HepG2 (cell line): Measurements from ENCODE around the gene ID3. TPM values are rescaled to one million over a fixed set of nuclear protein-coding genes. Genes with fewer than 3 reads are reported as not detected.

Experiments
- FOXA1 ChIP-seq, 2 experiments: fragments of 450-650 bp in 1 of 2; sonication (generic) in 1 of 2; formaldehyde crosslinking in 1 of 2; IDR thresholded peaks; 2 replicates each; pipeline versions ENCODE4 v1.4.0 to v1.6.1; 2016 to 2020; ENCODE audit warnings: missing genetic modification reagents in 1 of 2
- GLMP ChIP-seq: sonication (generic); formaldehyde crosslinking; IDR thresholded peaks from 2 replicates; pipeline ENCODE4 v1.9.0; 2021; ENCODE audit warnings: missing genetic modification reagents, mild to moderate bottlenecking, borderline replicate concordance
- IRF1 ChIP-seq: sonication (generic); formaldehyde crosslinking; IDR thresholded peaks from 2 replicates; pipeline ENCODE4 v1.4.0; 2020; ENCODE audit warnings: low read depth, mild to moderate bottlenecking, missing genetic modification reagents
- KDM6A ChIP-seq: IDR thresholded peaks from 2 replicates; pipeline ENCODE4 v1.6.1; 2016; ENCODE audit warnings: low read depth
- KLF15 ChIP-seq: sonication (generic); formaldehyde crosslinking; IDR thresholded peaks from 2 replicates; pipeline ENCODE4 v1.8.1; 2023; ENCODE audit warnings: borderline replicate concordance, mild to moderate bottlenecking, inconsistent platforms, missing genetic modification reagents, mixed read lengths
- KMT2A ChIP-seq: sonication (generic); formaldehyde crosslinking; IDR thresholded peaks from 2 replicates; pipeline ENCODE4 v1.4.0; 2020; ENCODE audit warnings: missing genetic modification reagents
- MAFK ChIP-seq, 2 experiments: IDR thresholded peaks in 1 of 2; conservative IDR thresholded peaks in 1 of 2; 2 replicates each; pipeline ENCODE4 v1.6.1; 2011; ENCODE audit warnings: improper control_type of control experiment in 2 of 2, low read length in 2 of 2
- NFATC3 ChIP-seq: sonication (generic); formaldehyde crosslinking; IDR thresholded peaks from 2 replicates; pipeline ENCODE4 v1.5.1; 2020; ENCODE audit warnings: mild to moderate bottlenecking, missing genetic modification reagents
- NFKB2 ChIP-seq: sonication (generic); formaldehyde crosslinking; IDR thresholded peaks from 2 replicates; pipeline ENCODE4 v1.4.0; 2020; ENCODE audit warnings: missing genetic modification reagents, borderline replicate concordance
- NR3C1 ChIP-seq: sonication (generic); formaldehyde crosslinking; IDR thresholded peaks from 2 replicates; pipeline ENCODE4 v1.4.0; 2020; ENCODE audit warnings: missing genetic modification reagents
- PAX8 ChIP-seq: sonication (generic); formaldehyde crosslinking; IDR thresholded peaks from 2 replicates; pipeline ENCODE4 v1.8.0; 2022; ENCODE audit warnings: mild to moderate bottlenecking, missing genetic modification reagents, borderline replicate concordance
- PLRG1 ChIP-seq: fragments of 450-650 bp; conservative IDR thresholded peaks from 2 replicates; pipeline ENCODE4 v1.6.1; 2016
- RARA ChIP-seq: IDR thresholded peaks from 2 replicates; pipeline ENCODE4 v1.6.1; 2016; ENCODE audit warnings: missing genetic modification reagents, missing compliant biosample characterization
- RFX3 ChIP-seq: IDR thresholded peaks from 2 replicates; pipeline ENCODE4 v1.6.1; 2016; ENCODE audit warnings: missing biosample characterization, missing genetic modification reagents
- SP2 ChIP-seq: sonication (generic); formaldehyde crosslinking; IDR thresholded peaks from 2 replicates; pipeline ENCODE4 v1.5.1; 2020; ENCODE audit warnings: mild to moderate bottlenecking, missing genetic modification reagents
- SRSF1 ChIP-seq: fragments of 200-400 bp; formaldehyde crosslinking; optimal IDR thresholded peaks from 2 replicates; pipeline ENCODE3; 2017; ENCODE audit warnings: mild to moderate bottlenecking, low read depth, low read length, moderate library complexity
- SYNCRIP ChIP-seq: fragments of 200-400 bp; formaldehyde crosslinking; IDR thresholded peaks from 2 replicates; pipeline ENCODE4 v1.6.1; 2018; ENCODE audit warnings: mild to moderate bottlenecking, low read depth, low read length; ENCODE audit not compliant: insufficient read depth
- TBL1XR1 ChIP-seq: fragments of 150-350 bp; IDR thresholded peaks from 2 replicates; pipeline ENCODE4 v1.6.1; 2014; ENCODE audit warnings: borderline replicate concordance, low read length; ENCODE audit not compliant: partially characterized antibody
- TBX2 ChIP-seq: sonication (generic); formaldehyde crosslinking; IDR thresholded peaks from 2 replicates; pipeline ENCODE4 v1.5.0; 2020; ENCODE audit warnings: missing genetic modification reagents, mild to moderate bottlenecking, borderline replicate concordance
- TEAD2 ChIP-seq: sonication (generic); formaldehyde crosslinking; IDR thresholded peaks from 2 replicates; pipeline ENCODE4 v1.9.0; 2021; ENCODE audit warnings: missing genetic modification reagents
- YEATS2 ChIP-seq: sonication (generic); formaldehyde crosslinking; IDR thresholded peaks from 2 replicates; pipeline ENCODE4 v1.4.0; 2020; ENCODE audit warnings: missing genetic modification reagents, borderline replicate concordance
- ZBTB49 ChIP-seq: sonication (generic); formaldehyde crosslinking; IDR thresholded peaks from 2 replicates; pipeline ENCODE4 v1.4.0; 2020; ENCODE audit warnings: missing genetic modification reagents, borderline replicate concordance
- ZNF274 ChIP-seq: sonication (generic); formaldehyde crosslinking; IDR thresholded peaks from 2 replicates; pipeline ENCODE4 v1.5.1; 2020; ENCODE audit warnings: mild to moderate bottlenecking, missing genetic modification reagents
- ZNF362 ChIP-seq: sonication (generic); formaldehyde crosslinking; IDR thresholded peaks from 2 replicates; pipeline ENCODE4 v1.4.0; 2020; ENCODE audit warnings: missing genetic modification reagents, mild to moderate bottlenecking, borderline replicate concordance
- ZNF501 ChIP-seq: sonication (generic); formaldehyde crosslinking; IDR thresholded peaks from 2 replicates; pipeline ENCODE4 v1.5.1; 2020; ENCODE audit warnings: mild to moderate bottlenecking, moderate library complexity, missing genetic modification reagents
- ZNF564 ChIP-seq: sonication (generic); formaldehyde crosslinking; IDR thresholded peaks from 2 replicates; pipeline ENCODE4 v1.8.1; 2023; ENCODE audit warnings: mild to moderate bottlenecking, missing genetic modification reagents
- ZNF703 ChIP-seq: sonication (generic); formaldehyde crosslinking; IDR thresholded peaks from 2 replicates; pipeline ENCODE4 v1.5.1; 2020; ENCODE audit warnings: missing genetic modification reagents, mild to moderate bottlenecking, moderate library complexity, borderline replicate concordance
- ZNF776 ChIP-seq: sonication (generic); formaldehyde crosslinking; IDR thresholded peaks from 2 replicates; pipeline ENCODE4 v1.4.0; 2020; ENCODE audit warnings: mild to moderate bottlenecking, missing genetic modification reagents
- polyA plus RNA-seq, 8 experiments: library from polyadenylated mRNA; depleted of rRNA in 3 of 8; stranded (reverse) in 7 of 8; unstranded in 1 of 8; fragments of >200 nt; fragmentation: Illumina TruSeq in 4 of 8; extraction: Trizol in 4 of 8; gene quantifications; 2 replicates each; pipeline versions ENCODE4 v1.2.1 to v1.2.3, GENCODE V29; 2011 to 2016; ENCODE audit warnings: low read depth in 4 of 8, missing spikeins in 1 of 8, mixed read lengths in 1 of 8; ENCODE audit not compliant: insufficient read depth in 1 of 8
- total RNA-seq, 5 experiments: library from RNA; depleted of rRNA; stranded (reverse); fragments of >200 nt; fragmentation: Illumina TruSeq; extraction: Trizol; gene quantifications; 2 replicates each; pipeline ENCODE4 v1.2.3, GENCODE V29; 2016; ENCODE audit warnings: low read depth in 1 of 5

Gene ID3
- total and polyA plus RNA-seq, 2 of the 13 experiments (the other 11 are each of a cell fraction or from before 2014, with no cell fraction given): 64.8 to 115 TPM

- TF ChIP-seq FOXA1 (IDR thresholded peaks at IDR 0.05): no peak
- no peak for TF ChIP-seq FOXA1 (CRISPR knock-in tag; IDR thresholded peaks at IDR 0.05)
- TF ChIP-seq GLMP (CRISPR knock-in tag): no peak
- TF ChIP-seq ZNF501: no peak
- TF ChIP-seq RFX3 (CRISPR knock-in tag): no peak
- TF ChIP-seq TEAD2 (CRISPR knock-in tag): no peak
- no peak for TF ChIP-seq PLRG1
- TF ChIP-seq NR3C1 (CRISPR knock-in tag): no peak
- TF ChIP-seq ZBTB49: no peak
- no peak for TF ChIP-seq SRSF1
- TF ChIP-seq NFKB2 (CRISPR knock-in tag): no peak
- TF ChIP-seq IRF1: no peak
- TF ChIP-seq RARA: peak; percentile 59
- no peak for TF ChIP-seq PAX8
- TF ChIP-seq TBL1XR1: no peak
- TF ChIP-seq MAFK (conservative IDR thresholded peaks at IDR 0.05 in 1 of 2, IDR thresholded peaks at IDR 0.05 in 1 of 2; ENCODE audit: low read length in 2 of 2): no peak
- no peak for TF ChIP-seq SP2 (CRISPR knock-in tag)
- TF ChIP-seq ZNF564 (CRISPR knock-in tag): no peak
- TF ChIP-seq SYNCRIP: no peak
- TF ChIP-seq ZNF703 (CRISPR knock-in tag): no peak
- 0 out of 2 replicates have a peak, but pooled peaks have one; percentile 17 for TF ChIP-seq KDM6A
- no peak for TF ChIP-seq ZNF362 (CRISPR knock-in tag)
- no peak for TF ChIP-seq NFATC3 (CRISPR knock-in tag)
- TF ChIP-seq KMT2A: no peak
- peak; percentile 50; the same call in 1 of the 2 replicates for TF ChIP-seq TBX2 (CRISPR knock-in tag)
- no peak for TF ChIP-seq YEATS2 (CRISPR knock-in tag)
- TF ChIP-seq ZNF274 (CRISPR knock-in tag): no peak
- no peak for TF ChIP-seq KLF15 (CRISPR knock-in tag)
- TF ChIP-seq ZNF776 (CRISPR knock-in tag): no peak
These were observed 35.6 kb upstream of the ID3 start (continued) for GRCh38 chr1:23594927-23595353.
